CD4-positive, alpha-beta T cell (primary cell): ENCODE results near the gene SLC25A5. TPM values are rescaled to one million over a fixed set of nuclear protein-coding genes. Genes with fewer than 3 reads are reported as not detected.

Experiments
- ATAC-seq: fragments of 200-7000 bp; cut with Tn5 transposase; one replicate; pipeline ENCODE4 v1.10.0; 2022; ENCODE audit warnings: mild to moderate bottlenecking; ENCODE audit not compliant: poor library complexity
- CTCF ChIA-PET: fragments of 350-600 bp; sonication (Branson Sonifier 250); formaldehyde crosslinking; loops from one replicate; lab custom pipeline; 2021; ENCODE audit warnings: antibody characterized with exemption, inconsistent platforms; lab: Charles Lee
- POLR2A ChIA-PET: fragments of 350-600 bp; sonication (Branson Sonifier 250); formaldehyde crosslinking; loops from one replicate; lab custom pipeline; 2021; ENCODE audit warnings: antibody characterized with exemption, inconsistent platforms; lab: Charles Lee
- DNase-seq, 14 experiments: peaks; one replicate each; pipeline ENCODE4 v3.0.0-alpha.2; 2013 to 2020; ENCODE audit warnings: mixed read lengths in 2 of 14
- H3K27ac ChIP-seq, 2 donors: one replicate each; pipeline versions ENCODE4 v1.5.1 to v1.7.0; 2013; ENCODE audit warnings: low read length in 2 of 2, low read depth in 1 of 2, mild to moderate bottlenecking in 1 of 2
- H3K27me3 ChIP-seq, 2 experiments: 1 replicate in 1 of 2; 2 replicates in 1 of 2; pipeline versions ENCODE4 v1.6.1 to v1.7.0; 2013; ENCODE audit warnings: low read length in 2 of 2, control low read depth in 1 of 2, mild to moderate bottlenecking in 1 of 2, moderate library complexity in 1 of 2; ENCODE audit not compliant: insufficient read depth in 2 of 2, control insufficient read depth in 1 of 2
- H3K36me3 ChIP-seq: one replicate; pipeline ENCODE4 v1.6.1; 2013; ENCODE audit warnings: low read length, control low read depth; ENCODE audit not compliant: insufficient read depth
- H3K4me1 ChIP-seq: one replicate; pipeline ENCODE4 v1.6.1; 2013; ENCODE audit warnings: low read length, control low read depth; ENCODE audit not compliant: insufficient read depth
- H3K4me3 ChIP-seq: one replicate; pipeline ENCODE4 v1.5.1; 2013; ENCODE audit warnings: mild to moderate bottlenecking, low read length, moderate library complexity
- H3K9me3 ChIP-seq, 2 experiments: 1 replicate in 1 of 2; 2 replicates in 1 of 2; pipeline versions ENCODE4 v1.6.1 to v1.7.0; 2013; ENCODE audit warnings: low read length in 2 of 2, mild to moderate bottlenecking in 2 of 2, control low read depth in 1 of 2, moderate library complexity in 1 of 2; ENCODE audit not compliant: control insufficient read depth in 1 of 2, insufficient read depth in 1 of 2
- H3K27ac Mint-ChIP-seq: one replicate; pipeline ENCODE4 v1.8.0; 2020; ENCODE audit warnings: mixed read lengths
- H3K27me3 Mint-ChIP-seq: one replicate; pipeline ENCODE4 v1.8.0; 2021; ENCODE audit warnings: mixed read lengths
- H3K36me3 Mint-ChIP-seq: one replicate; pipeline ENCODE4 v1.8.0; 2021; ENCODE audit warnings: low read depth, mixed read lengths
- H3K4me1 Mint-ChIP-seq: one replicate; pipeline ENCODE4 v1.8.0; 2021; ENCODE audit warnings: low read depth, mixed read lengths
- H3K4me3 Mint-ChIP-seq: one replicate; pipeline ENCODE4 v1.8.0; 2020; ENCODE audit warnings: mild to moderate bottlenecking, mixed read lengths
- H3K9me3 Mint-ChIP-seq: one replicate; pipeline ENCODE4 v1.8.0; 2020; ENCODE audit warnings: mixed read lengths
- CTCF ChIP-seq: fragments of 200-600 bp; IDR thresholded peaks from one replicate; pipeline ENCODE4 v1.8.0; 2022; ENCODE audit warnings: antibody characterized with exemption, mild to moderate bottlenecking
- intact Hi-C, 2 experiments: fragments of 100-400 bp; cut with DNase I in 1 of 2; cut with micrococcal nuclease in 1 of 2; formaldehyde crosslinking; loops; one replicate each; pipeline versions ENCODE4 v1.15.1 to v1.9.0; 2023 to 2025; cut with DNase I, micrococcal nuclease
- total RNA-seq, 174 experiments: library from RNA in 2 of 174; stranded (reverse) in 2 of 174; gene quantifications; one replicate each; pipeline ENCODE4 v1.2.3 and lab custom pipeline; 2021 to 2026

Gene SLC25A5
- total RNA-seq, 2 experiments from 2014 or later: 160 to 161 TPM

DNA sequence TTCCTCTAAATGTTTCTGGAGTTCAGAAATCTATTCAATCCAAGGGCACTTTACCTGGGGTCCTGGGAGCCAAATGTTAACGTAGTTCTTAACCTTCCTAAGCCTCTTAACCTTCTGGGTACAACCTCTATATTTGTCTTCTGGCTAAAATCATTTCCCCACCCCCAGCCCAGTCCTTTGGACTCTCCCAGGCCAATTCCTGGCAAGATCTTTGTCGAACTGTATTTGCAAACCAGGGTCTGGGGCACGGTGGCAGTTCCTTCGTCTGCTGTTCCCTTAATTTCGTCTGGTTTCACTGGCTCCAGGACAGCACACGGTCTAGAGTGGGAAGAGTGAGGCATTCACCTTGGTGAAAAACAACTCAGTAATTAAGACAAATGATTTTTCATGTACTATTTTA is 811 bp upstream of the SLC25A5 start:
- Mint-ChIP-seq H3K36me3 (peaks cover 24% of the 10 kb centered on the region), H3K27ac (no peak overlapping the region)
- POLR2A ChIA-PET: interaction anchor here (1.2 to 2.7 kb wide), 3 partner anchors 15 to 324 kb away, joined by 4 to 16 read pairs (median 10); partner anchors contain the start of genes RPL39 and SLC25A43

GRCh38 chrX:119468551-119469312 is 488 bp downstream of the SLC25A5 start:
- DNase-seq (peak; percentile 76 to 93 (median 84)), ATAC-seq (peak; percentile 77)
- Histone ChIP-seq H3K27me3 (no peaks in the 10 kb centered on the region), H3K36me3 (peaks cover 20% of the 10 kb centered on the region), H3K27ac (peak overlapping the region; percentile 84 to 97), H3K4me3 (peak overlapping the region; percentile 92), H3K4me1 (peaks cover 18% of the 10 kb centered on the region), H3K9me3 (no peaks in the 10 kb centered on the region)
- Mint-ChIP-seq H3K4me1 (peaks cover 10% of the 10 kb centered on the region), H3K4me3 (peak overlapping the region; percentile 93), H3K27me3 (no peaks in the 10 kb centered on the region), H3K36me3 (peaks cover 24% of the 10 kb centered on the region), H3K27ac (peak overlapping the region; percentile 89), H3K9me3 (no peaks in the 10 kb centered on the region)
- ChIA-PET CTCF (interaction anchor here (0.6 to 2.0 kb wide), 5 partner anchors 9 to 105 kb away, joined by 3 to 14 read pairs (median 5); partner anchors contain the start of gene UBE2A), POLR2A (interaction anchor here (0.6 to 2.7 kb wide), 12 partner anchors 14 to 1093 kb away, joined by 3 to 16 read pairs (median 5); partner anchors contain the start of genes NDUFA1, NKRF, RNF113A and RPL39)
- intact Hi-C loops: loop anchor here in 1 of 2 experiments (5.0 kb wide), 2 partner anchors 99 to 231 kb away; partner anchors contain the start of genes PGRMC1 and STEEP1
- TF ChIP-seq CTCF: peak; percentile 70

More for the DNA sequence above, 811 bp upstream of the SLC25A5 start:
- Histone ChIP-seq H3K36me3 (peaks cover 20% of the 10 kb centered on the region), H3K4me1 (peaks cover 18% of the 10 kb centered on the region), H3K27me3 (no peaks in the 10 kb centered on the region), H3K4me3 (peak overlapping the region; percentile 92), H3K9me3 (no peaks in the 10 kb centered on the region), H3K27ac (no peak overlapping the region)
- no peaks in the 10 kb centered on the region for H3K27me3 Mint-ChIP-seq
- no peak for ATAC-seq
- no peak for TF ChIP-seq CTCF
- no peaks in the 10 kb centered on the region for H3K9me3 Mint-ChIP-seq
- H3K4me3 Mint-ChIP-seq: peak overlapping the region; percentile 25
- H3K4me1 Mint-ChIP-seq: peaks cover 10% of the 10 kb centered on the region
- DNase-seq: no peak
- CTCF ChIA-PET: no interaction called here
- intact Hi-C loops: loop anchor here in 1 of 2 experiments (5.0 kb wide), 2 partner anchors 100 to 230 kb away; partner anchors contain the start of genes PGRMC1 and STEEP1

- H3K4me3 ChIP-seq: peak overlapping the region; percentile 92
- DNase-seq: no peak
- Mint-ChIP-seq H3K27ac (peak overlapping the region; percentile 89), H3K4me1 (peaks cover 10% of the 10 kb centered on the region), H3K9me3 (no peaks in the 10 kb centered on the region), H3K36me3 (peaks cover 24% of the 10 kb centered on the region), H3K27me3 (no peaks in the 10 kb centered on the region), H3K4me3 (peak overlapping the region; percentile 93)
- peaks cover 18% of the 10 kb centered on the region for H3K4me1 ChIP-seq
- ChIA-PET CTCF (interaction anchor here (0.6 to 2.0 kb wide), 5 partner anchors 9 to 105 kb away, joined by 3 to 14 read pairs (median 5); partner anchors contain the start of gene UBE2A), POLR2A (interaction anchor here (0.6 to 2.7 kb wide), 8 partner anchors 13 to 385 kb away, joined by 3 to 16 read pairs (median 8); partner anchors contain the start of genes NKRF, RPL39, SOWAHD and UBE2A)
- no peaks in the 10 kb centered on the region for H3K9me3 ChIP-seq
- H3K27me3 ChIP-seq: no peaks in the 10 kb centered on the region
- TF ChIP-seq CTCF: peak; percentile 25
- no peak for ATAC-seq
- H3K27ac ChIP-seq: peak overlapping the region; percentile 43 to 64
- intact Hi-C loops: loop anchor here in 1 of 2 experiments (5.0 kb wide), 2 partner anchors 98 to 232 kb away; partner anchors contain the start of genes PGRMC1 and STEEP1
- H3K36me3 ChIP-seq: peaks cover 20% of the 10 kb centered on the region
Measured at GRCh38 chrX:119469313-119469635, 1.0 kb downstream of the SLC25A5 start.
